H9 (cell line): ENCODE results near the gene APP. TPM values are rescaled to one million over a fixed set of nuclear protein-coding genes. Genes with fewer than 3 reads are reported as not detected.
A peak's percentile ranks its signal among the peaks of the same experiment; 100 is the strongest.

Source experiments
- DNase-seq: peaks from one replicate; pipeline ENCODE4 v3.0.0-alpha.2; 2017
- H2AFZ ChIP-seq: one replicate; pipeline ENCODE4 v1.6.1; 2013; ENCODE audit warnings: mild to moderate bottlenecking, low read length, control low read depth, moderate library complexity
- H2AK5ac ChIP-seq: 2 replicates; pipeline ENCODE4 v1.6.1; 2013; ENCODE audit warnings: low read length, control low read depth, mixed read lengths; ENCODE audit not compliant: insufficient read length
- H2BK120ac ChIP-seq: one replicate; pipeline ENCODE4 v1.6.1; 2013; ENCODE audit warnings: low read depth, mild to moderate bottlenecking, low read length, control low read depth, inconsistent platforms; ENCODE audit not compliant: poor library complexity, severe bottlenecking
- H2BK12ac ChIP-seq: 2 replicates; pipeline ENCODE4 v1.6.1; 2013; ENCODE audit warnings: low read length, control low read depth, mixed read lengths, low read depth; ENCODE audit not compliant: insufficient read length
- H2BK15ac ChIP-seq: 2 replicates; pipeline ENCODE4 v1.6.1; 2013; ENCODE audit warnings: low read depth, low read length, control low read depth
- H2BK20ac ChIP-seq: one replicate; pipeline ENCODE4 v1.6.1; 2013; ENCODE audit warnings: low read depth, mild to moderate bottlenecking, low read length, control low read depth, inconsistent platforms; ENCODE audit not compliant: poor library complexity, severe bottlenecking
- H2BK5ac ChIP-seq: 2 replicates; pipeline ENCODE4 v1.6.1; 2013; ENCODE audit warnings: low read length, control low read depth, mixed read lengths; ENCODE audit not compliant: insufficient read length
- H3K14ac ChIP-seq: 2 replicates; pipeline ENCODE4 v1.6.1; 2013; ENCODE audit warnings: low read length, control low read depth; ENCODE audit not compliant: insufficient read depth
- H3K18ac ChIP-seq: 2 replicates; pipeline ENCODE4 v1.6.1; 2013; ENCODE audit warnings: low read depth, mild to moderate bottlenecking, mixed read lengths, low read length, control low read depth; ENCODE audit not compliant: insufficient read length
- H3K23ac ChIP-seq: 2 replicates; pipeline ENCODE4 v1.6.1; 2013; ENCODE audit warnings: low read length, control low read depth, mixed read lengths, low read depth; ENCODE audit not compliant: insufficient read length
- H3K23me2 ChIP-seq: 2 replicates; pipeline ENCODE4 v1.6.1; 2013; ENCODE audit warnings: low read depth, mild to moderate bottlenecking, mixed read lengths, low read length, control low read depth; ENCODE audit not compliant: insufficient read length, poor library complexity, severe bottlenecking
- H3K27ac ChIP-seq: 2 replicates; pipeline ENCODE4 v1.5.1; 2013; ENCODE audit warnings: low read length, control low read depth, mixed read lengths, low read depth; ENCODE audit not compliant: insufficient read length
- H3K27me3 ChIP-seq: 2 replicates; pipeline ENCODE4 v1.6.1; 2013; ENCODE audit warnings: low read length, control low read depth, inconsistent platforms; ENCODE audit not compliant: insufficient read depth
- H3K4ac ChIP-seq: 2 replicates; pipeline ENCODE4 v1.6.1; 2013; ENCODE audit warnings: low read depth, mild to moderate bottlenecking, control low read depth, inconsistent platforms, low read length, moderate library complexity
- H3K4me1 ChIP-seq: 2 replicates; pipeline ENCODE4 v1.6.1; 2013; ENCODE audit warnings: low read length, control low read depth, inconsistent platforms; ENCODE audit not compliant: insufficient read depth
- H3K4me2 ChIP-seq: 2 replicates; pipeline ENCODE4 v1.6.1; 2013; ENCODE audit warnings: low read length, control low read depth, mixed read lengths; ENCODE audit not compliant: insufficient read length, insufficient read depth
- H3K56ac ChIP-seq: 2 replicates; pipeline ENCODE4 v1.6.1; 2013; ENCODE audit warnings: low read depth, mild to moderate bottlenecking, mixed read lengths, low read length, control low read depth; ENCODE audit not compliant: insufficient read length
- H3K79me1 ChIP-seq: 2 replicates; pipeline ENCODE4 v1.6.1; 2013; ENCODE audit warnings: low read depth, mild to moderate bottlenecking, moderate library complexity, low read length, control low read depth, inconsistent platforms; ENCODE audit not compliant: insufficient read depth, poor library complexity, severe bottlenecking
- H3K79me2 ChIP-seq: 2 replicates; pipeline ENCODE4 v1.6.1; 2013; ENCODE audit warnings: low read length, control low read depth, inconsistent platforms; ENCODE audit not compliant: insufficient read depth
- H3K9ac ChIP-seq: 2 replicates; pipeline ENCODE4 v1.6.1; 2013; ENCODE audit warnings: low read length, control low read depth, mixed read lengths; ENCODE audit not compliant: insufficient read length; ENCODE audit errors: extremely low read depth
- H3K9me3 ChIP-seq: one replicate; pipeline ENCODE4 v1.6.1; 2013; ENCODE audit warnings: low read depth, low read length, inconsistent platforms; ENCODE audit not compliant: control insufficient read depth
- H3T11ph ChIP-seq: one replicate; pipeline ENCODE4 v1.6.1; 2013; ENCODE audit warnings: mild to moderate bottlenecking, low read length, control low read depth, inconsistent platforms
- H4K20me1 ChIP-seq: one replicate; pipeline ENCODE4 v1.6.1; 2013; ENCODE audit not compliant: control insufficient read depth, insufficient read length, insufficient read depth
- H4K5ac ChIP-seq: 2 replicates; pipeline ENCODE4 v1.6.1; 2013; ENCODE audit warnings: low read depth, mild to moderate bottlenecking, mixed read lengths, low read length, control low read depth; ENCODE audit not compliant: insufficient read length
- H4K8ac ChIP-seq: replicated peaks from 2 replicates; pipeline ENCODE4 v1.6.1; 2013; ENCODE audit warnings: low read length, control low read depth, mixed read lengths, low read depth; ENCODE audit not compliant: insufficient read length
- H4K91ac ChIP-seq: 2 replicates; pipeline ENCODE4 v1.6.1; 2013; ENCODE audit warnings: low read depth, mild to moderate bottlenecking, moderate library complexity, mixed read lengths, low read length, control low read depth; ENCODE audit not compliant: insufficient read length
- H3K27ac Mint-ChIP-seq, 3 experiments: 2 replicates in 2 of 3; 3 replicates in 1 of 3; pipeline ENCODE4 v1.8.0; 2020 to 2021; ENCODE audit warnings: mixed read lengths in 3 of 3, mild to moderate bottlenecking in 1 of 3, moderate library complexity in 1 of 3
- H3K27me3 Mint-ChIP-seq: 2 replicates; pipeline ENCODE4 v1.8.0; 2021; ENCODE audit warnings: low read depth, mild to moderate bottlenecking, moderate library complexity, mixed read lengths
- H3K36me3 Mint-ChIP-seq, 3 experiments: 2 replicates in 2 of 3; 3 replicates in 1 of 3; pipeline ENCODE4 v1.8.0; 2020 to 2021; ENCODE audit warnings: low read depth in 3 of 3, mixed read lengths in 3 of 3; ENCODE audit not compliant: insufficient read depth in 1 of 3
- H3K4me1 Mint-ChIP-seq, 2 experiments: 2 replicates each; pipeline ENCODE4 v1.8.0; 2020; ENCODE audit warnings: mixed read lengths in 2 of 2
- H3K4me3 Mint-ChIP-seq, 2 experiments: 2 replicates in 1 of 2; 3 replicates in 1 of 2; pipeline ENCODE4 v1.8.0; 2020 to 2021; ENCODE audit warnings: mild to moderate bottlenecking in 2 of 2, mixed read lengths in 2 of 2, moderate library complexity in 1 of 2
- H3K9me3 Mint-ChIP-seq, 2 experiments: 2 replicates in 1 of 2; 3 replicates in 1 of 2; pipeline ENCODE4 v1.8.0; 2020; ENCODE audit warnings: mild to moderate bottlenecking in 2 of 2, mixed read lengths in 2 of 2, moderate library complexity in 1 of 2
- WGBS: extraction: QIAGEN DNeasy Blood & Tissue Kit; methylation state at CpG from one replicate; pipeline ENCODE4 v1.1.7; 2013; ENCODE audit warnings: missing lambda C conversion rate, low lambda C conversion rate, mixed read lengths; ENCODE audit not compliant: insufficient read length; ENCODE audit errors: extremely low coverage; 5-methylcytosine and 5-hydroxymethylcytosine counted together
- total RNA-seq: library from RNA; stranded (reverse); gene quantifications from 2 replicates; pipeline ENCODE4 v1.2.1, GENCODE V29; 2021
- TF ChIP-seq, protein P1 (sequence below): fragments of 200-600 bp; sonication (generic); conservative IDR thresholded peaks from 3 replicates; pipeline ENCODE4 v1.8.0; 2021; ENCODE audit warnings: antibody characterized with exemption, mild to moderate bottlenecking

The APP gene
- total RNA-seq, 1 experiment from 2014 or later = 380 TPM

DNA sequence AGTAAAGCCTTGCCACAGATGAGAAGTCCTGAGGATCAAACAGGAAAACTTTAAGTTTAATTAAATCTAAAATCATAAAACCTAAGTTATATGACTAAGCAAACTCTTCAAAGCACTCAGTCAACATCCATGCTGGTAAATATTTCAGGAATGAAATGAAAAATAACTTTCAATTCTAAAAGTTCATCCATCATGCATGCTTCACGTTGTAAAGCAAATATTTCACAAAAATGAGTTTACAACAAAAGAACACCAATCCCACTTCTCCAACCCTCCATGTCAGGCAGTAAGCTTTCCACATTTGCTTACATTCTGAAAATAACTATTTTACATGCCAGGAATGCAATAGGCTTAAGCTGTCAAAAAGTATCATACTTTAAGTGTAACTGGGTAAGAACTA is 16.8 kb downstream of the APP start:
- no CpG with 5 or more reads among the region's 1 CpG for WGBS

More for the DNA sequence above, 16.8 kb downstream of the APP start:
- Mint-ChIP-seq H3K27ac (0 out of 7 replicates have a peak overlapping the region, but pooled peaks of 1 of the 3 experiments have one; percentile 85), H3K27me3 (no peaks in the 10 kb centered on the region), H3K4me1 (peaks cover 35 to 58% of the 10 kb centered on the region in 2 experiments), H3K9me3 (no peaks in the 10 kb centered on the region; a peak in 1 of 5 replicates), H3K36me3 (peaks cover 0 to 18% (median 11%) of the 10 kb centered on the region in 3 experiments; a peak in 6 of 7 replicates), H3K4me3 (no peak overlapping the region)
- no peaks in the 10 kb centered on the region for H3K23me2 ChIP-seq
- no peak overlapping the region for H2AK5ac ChIP-seq
- H4K8ac ChIP-seq = no peak overlapping the region
- H2AFZ ChIP-seq = no peak overlapping the region
- H3K56ac ChIP-seq = no peak overlapping the region
- no peak overlapping the region for H3K14ac ChIP-seq
- H3K4ac ChIP-seq = no peak overlapping the region
- no peak overlapping the region for H2BK12ac ChIP-seq
- no peak overlapping the region for H3K18ac ChIP-seq
- no peak overlapping the region for H3T11ph ChIP-seq
- H3K27me3 ChIP-seq = no peaks in the 10 kb centered on the region
- H4K5ac ChIP-seq = no peak overlapping the region
- no peak overlapping the region for H2BK20ac ChIP-seq
- no peak overlapping the region for H3K23ac ChIP-seq
- no peak overlapping the region for H2BK120ac ChIP-seq
- H3K9ac ChIP-seq = no peak overlapping the region
- no peaks in the 10 kb centered on the region for H4K20me1 ChIP-seq
- H3K79me2 ChIP-seq = peaks cover 62% of the 10 kb centered on the region
- H2BK5ac ChIP-seq = no peak overlapping the region
- no peak overlapping the region for H3K27ac ChIP-seq
- H3K4me1 ChIP-seq = peaks cover 3% of the 10 kb centered on the region; the same call in 1 of the 2 replicates
- H3K79me1 ChIP-seq = peaks cover 6% of the 10 kb centered on the region
- TF ChIP-seq, protein P1, sequence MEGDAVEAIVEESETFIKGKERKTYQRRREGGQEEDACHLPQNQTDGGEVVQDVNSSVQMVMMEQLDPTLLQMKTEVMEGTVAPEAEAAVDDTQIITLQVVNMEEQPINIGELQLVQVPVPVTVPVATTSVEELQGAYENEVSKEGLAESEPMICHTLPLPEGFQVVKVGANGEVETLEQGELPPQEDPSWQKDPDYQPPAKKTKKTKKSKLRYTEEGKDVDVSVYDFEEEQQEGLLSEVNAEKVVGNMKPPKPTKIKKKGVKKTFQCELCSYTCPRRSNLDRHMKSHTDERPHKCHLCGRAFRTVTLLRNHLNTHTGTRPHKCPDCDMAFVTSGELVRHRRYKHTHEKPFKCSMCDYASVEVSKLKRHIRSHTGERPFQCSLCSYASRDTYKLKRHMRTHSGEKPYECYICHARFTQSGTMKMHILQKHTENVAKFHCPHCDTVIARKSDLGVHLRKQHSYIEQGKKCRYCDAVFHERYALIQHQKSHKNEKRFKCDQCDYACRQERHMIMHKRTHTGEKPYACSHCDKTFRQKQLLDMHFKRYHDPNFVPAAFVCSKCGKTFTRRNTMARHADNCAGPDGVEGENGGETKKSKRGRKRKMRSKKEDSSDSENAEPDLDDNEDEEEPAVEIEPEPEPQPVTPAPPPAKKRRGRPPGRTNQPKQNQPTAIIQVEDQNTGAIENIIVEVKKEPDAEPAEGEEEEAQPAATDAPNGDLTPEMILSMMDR = no peak
- no peak overlapping the region for H3K4me2 ChIP-seq
- no peak for DNase-seq
- H2BK15ac ChIP-seq = no peak overlapping the region
- no peaks in the 10 kb centered on the region for H3K9me3 ChIP-seq
- H4K91ac ChIP-seq = no peak overlapping the region
